ENCODE results near the gene BBLN. TPM values are rescaled to one million over a fixed set of nuclear protein-coding genes. Genes with fewer than 3 reads are reported as not detected.
"Not testable (repeated sequence)": the region's sequence is repeated elsewhere in the genome, so short reads cannot be mapped to it uniquely, and the experiment has no call there.

BBLN gene
- polyA plus RNA-seq, 4 donors: 33.1 to 65.4 (median 38.4) TPM

GRCh38 chr9:128123451-128124080, 36.5 kb upstream of the BBLN start:
- DNase-seq (ENCODE audit: low read depth in 4 of 4, low spot score in 3 of 4): no peak

DNA sequence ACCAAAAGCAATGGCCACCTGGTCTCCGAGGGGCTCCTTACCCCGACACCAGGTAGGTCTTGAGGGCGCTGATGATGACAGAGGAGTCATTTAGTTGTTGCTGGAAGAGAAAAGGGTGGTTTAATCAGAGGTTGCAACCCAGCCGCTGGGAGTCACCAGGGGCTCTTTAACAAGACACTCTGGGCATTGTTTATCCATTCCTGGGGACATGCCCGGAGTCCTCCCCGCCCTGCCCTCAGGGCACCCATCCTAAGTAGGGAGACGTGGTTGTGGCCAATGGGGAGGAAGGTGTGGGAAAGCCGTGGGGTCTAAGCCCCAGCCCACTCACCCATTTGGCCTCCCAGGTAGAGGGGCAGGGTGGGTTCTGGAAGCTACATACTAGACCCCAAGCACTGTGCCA, 35.6 kb upstream of the BBLN start:
- DNase-seq (ENCODE audit: low read depth in 4 of 4, low spot score in 3 of 4): no peak

GRCh38 chr9:128124873-128125579, 35.0 kb upstream of the BBLN start:
- no peak for DNase-seq (ENCODE audit: low read depth in 4 of 4, low spot score in 3 of 4)

DNA sequence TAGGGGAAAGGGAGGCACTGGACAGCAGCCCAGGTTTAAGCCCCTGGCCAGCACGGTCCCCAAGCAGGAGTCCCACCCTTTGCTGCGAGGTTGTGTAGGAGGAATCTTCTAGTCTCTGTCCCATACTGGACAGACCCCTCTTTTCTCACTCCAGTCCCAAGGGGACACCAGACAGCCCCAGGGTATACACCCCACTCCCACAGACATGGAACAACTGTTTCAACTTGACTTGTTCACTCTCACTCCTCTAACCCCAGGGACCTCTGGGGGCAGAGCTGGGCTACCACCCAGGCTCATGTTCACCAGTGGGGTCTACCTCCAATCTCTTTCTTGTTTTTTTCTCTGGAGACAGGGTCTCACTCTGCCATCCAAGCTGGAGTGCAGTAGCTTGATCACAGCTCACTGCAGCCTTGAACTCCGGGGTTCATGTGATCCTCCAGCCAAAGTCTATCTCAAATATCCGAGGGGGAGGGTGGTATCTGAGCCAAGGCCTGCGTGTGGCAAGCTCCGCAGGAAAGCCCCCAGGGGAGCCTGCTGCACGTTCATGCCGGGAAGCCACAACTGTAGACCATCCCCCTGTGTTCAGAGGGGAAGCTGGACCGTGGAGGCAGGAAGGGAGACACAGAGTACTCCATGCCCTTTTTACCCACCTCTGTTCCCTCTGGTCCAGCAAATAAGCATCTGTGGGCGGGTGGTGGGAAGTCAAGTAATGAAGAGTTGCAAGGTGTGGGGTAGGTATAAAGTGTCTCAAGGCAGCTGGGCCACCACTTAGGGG, 34.3 kb upstream of the BBLN start:
- no peak for DNase-seq (ENCODE audit: low read depth in 4 of 4, low spot score in 3 of 4)

- DNase-seq (ENCODE audit: low read depth in 4 of 4, low spot score in 3 of 4): peak in 3 of 4 donors; percentile 64 to 77 (median 72)
Observed at GRCh38 chr9:128127568-128127989, 32.5 kb upstream of the BBLN start, which contains the start of gene PTGES2. Gene PTGES2, minus strand, starts transcription at chr9:128127729. Its CDS starts 12 bp downstream, at chr9:128127717.

- DNase-seq (ENCODE audit: low read depth in 4 of 4, low spot score in 3 of 4): peak; percentile 88 to 92 (median 88)
Observed at GRCh38 chr9:128127990-128128835, 31.9 kb upstream of the BBLN start.

DNA sequence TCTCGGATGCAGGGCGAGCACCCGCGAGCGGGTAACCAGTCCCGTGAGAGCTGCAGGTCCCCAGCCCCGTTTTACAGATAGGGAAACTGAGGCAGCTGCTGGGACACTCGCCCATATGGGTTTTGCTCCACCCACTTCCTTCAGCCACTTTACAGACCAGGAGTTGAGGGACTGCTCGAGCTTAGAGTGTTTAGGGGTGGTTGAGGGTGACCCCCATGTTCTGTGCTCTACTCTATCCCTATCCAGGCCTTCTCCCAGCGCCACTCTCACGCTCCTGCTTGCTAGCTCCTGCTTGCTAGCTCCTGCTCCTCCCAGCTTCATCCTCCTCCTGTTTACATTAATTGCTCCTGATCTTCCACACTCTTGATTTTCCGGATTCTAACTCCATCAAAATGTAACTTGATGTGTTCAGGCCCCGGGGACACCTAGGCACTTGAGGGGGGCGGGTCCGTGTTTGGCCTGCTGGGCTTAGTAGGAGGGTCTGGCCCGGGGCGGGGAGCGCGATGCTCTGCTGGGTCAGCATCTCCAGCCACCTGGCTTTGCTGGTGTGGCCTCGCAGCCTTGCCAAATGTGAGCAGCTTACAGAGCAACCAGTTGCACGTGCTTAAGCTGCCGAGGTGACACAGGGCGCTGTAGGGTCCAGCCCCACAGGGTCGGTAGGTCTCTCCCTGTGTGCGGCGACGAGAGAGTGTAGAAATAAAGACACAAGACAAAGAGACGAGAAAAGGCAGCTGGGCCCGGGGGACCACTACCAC, 31.1 kb upstream of the BBLN start:
- DNase-seq (ENCODE audit: low read depth in 4 of 4, low spot score in 3 of 4): no peak

- not testable (repeated sequence) for DNase-seq (ENCODE audit: low read depth in 4 of 4, low spot score in 3 of 4)
Observed at GRCh38 chr9:128129976-128130590, 30.0 kb upstream of the BBLN start.

- DNase-seq (ENCODE audit: low read depth in 4 of 4, low spot score in 3 of 4): not testable (repeated sequence)
Observed at GRCh38 chr9:128130651-128131050, 29.4 kb upstream of the BBLN start.

DNA sequence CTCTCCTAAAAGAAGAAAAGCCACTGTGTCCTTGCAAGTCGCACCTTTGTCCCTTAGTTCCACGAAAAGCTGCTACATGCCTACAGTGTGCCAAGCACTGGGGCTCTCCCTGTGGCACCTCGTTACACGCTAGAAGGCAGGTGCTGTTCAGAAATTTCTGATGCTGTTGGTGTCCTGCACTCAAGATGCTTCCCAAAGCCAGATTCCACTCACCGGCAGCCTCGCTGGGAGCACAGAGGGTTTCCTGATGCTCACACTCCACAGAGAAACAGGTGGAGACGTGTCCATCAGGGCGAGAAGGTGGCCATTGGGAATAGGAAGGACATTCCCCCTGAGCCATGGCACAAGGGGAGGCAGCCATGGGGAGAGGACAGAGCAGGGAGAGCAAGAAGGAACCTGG, 28.7 kb upstream of the BBLN start:
- not testable (repeated sequence) for DNase-seq (ENCODE audit: low read depth in 4 of 4, low spot score in 3 of 4)

DNA sequence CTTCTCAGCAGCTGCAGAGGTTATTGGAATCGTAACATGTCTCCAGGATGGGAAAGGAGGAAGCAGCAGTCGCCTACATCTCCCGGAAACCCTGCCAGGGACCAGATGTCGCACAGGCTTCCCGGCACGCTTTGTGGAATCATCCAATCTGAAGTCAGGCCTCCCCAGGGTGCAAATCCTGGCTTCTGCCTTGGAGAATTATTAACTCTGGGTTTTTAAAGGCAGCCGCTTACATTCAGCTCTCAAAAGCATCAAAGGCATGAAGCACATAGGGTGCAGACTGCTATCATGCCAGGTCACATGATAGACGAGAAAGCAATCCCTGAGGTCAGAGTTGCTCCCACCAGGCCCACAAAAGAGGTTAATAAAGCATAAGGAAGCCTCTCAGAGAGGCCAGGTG, 27.9 kb upstream of the BBLN start:
- not testable (repeated sequence) for DNase-seq (ENCODE audit: low read depth in 4 of 4, low spot score in 3 of 4)

GRCh38 chr9:128135561-128135960, 24.5 kb upstream of the BBLN start:
- DNase-seq (ENCODE audit: low read depth in 4 of 4, low spot score in 3 of 4): not testable (repeated sequence)

- DNase-seq (ENCODE audit: low read depth in 4 of 4, low spot score in 3 of 4): no peak
Observed at GRCh38 chr9:128136816-128137793, 23.0 kb upstream of the BBLN start.

DNA sequence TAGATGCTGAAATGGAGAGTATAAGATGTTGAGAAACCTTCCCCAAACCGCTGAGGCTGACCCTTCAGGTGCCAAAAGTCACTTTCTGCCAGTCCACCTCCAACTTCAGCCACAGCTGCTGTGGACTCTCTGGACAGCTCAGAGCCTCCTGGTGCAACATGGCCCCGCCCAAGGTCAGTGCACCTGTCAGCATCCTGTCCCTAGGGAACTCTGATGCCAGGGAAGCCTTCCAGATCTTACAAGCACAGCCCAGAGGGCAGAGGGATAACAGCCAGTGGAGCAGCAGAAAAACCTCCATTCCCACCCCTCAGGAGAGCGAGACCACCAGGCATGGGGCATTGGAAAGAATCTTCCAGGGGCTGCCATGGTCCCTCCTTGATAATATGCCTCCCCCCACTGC, 22.1 kb upstream of the BBLN start:
- no peak for DNase-seq (ENCODE audit: low read depth in 4 of 4, low spot score in 3 of 4)

DNA sequence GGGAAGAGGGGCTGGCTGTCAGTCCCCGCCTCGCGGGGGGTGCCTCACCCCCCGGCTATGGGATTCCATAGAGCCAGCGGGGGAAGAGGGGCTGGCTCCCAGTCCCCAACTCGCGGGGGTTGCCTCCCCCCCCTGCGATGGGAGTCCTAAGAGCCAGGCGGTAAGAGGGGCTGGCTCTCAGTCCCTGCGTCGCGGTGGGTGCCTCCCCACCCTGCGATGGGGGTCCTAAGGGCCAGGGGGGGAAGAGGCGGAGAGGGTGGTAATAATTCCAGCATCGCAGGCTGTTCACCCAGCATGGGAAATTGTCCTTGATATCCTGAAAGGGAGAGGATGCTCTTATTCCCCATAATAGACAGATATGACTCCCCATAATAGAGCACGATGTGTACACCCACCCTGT, 20.4 kb upstream of the BBLN start:
- no peak for DNase-seq (ENCODE audit: low read depth in 4 of 4, low spot score in 3 of 4)

DNA sequence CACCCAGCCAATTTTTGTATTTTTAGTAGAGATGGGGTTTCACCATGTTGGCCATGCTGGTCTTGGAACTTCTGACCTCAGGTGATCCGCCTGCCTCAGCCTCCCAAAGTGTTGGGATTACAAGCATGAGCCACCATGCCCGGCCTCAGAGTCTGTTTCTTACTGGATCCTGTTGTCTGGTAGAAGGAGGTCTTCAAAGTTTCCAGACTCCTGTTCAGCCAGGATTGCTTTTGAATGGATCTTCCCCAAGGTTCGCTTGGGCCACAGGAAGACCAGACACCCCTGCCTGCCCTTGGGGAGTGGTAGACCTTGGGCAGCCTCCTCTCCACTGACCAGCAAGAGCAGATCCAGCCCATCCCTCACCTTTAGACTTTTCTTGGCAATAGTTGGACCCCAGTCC, 18.5 kb upstream of the BBLN start:
- DNase-seq (ENCODE audit: low read depth in 4 of 4, low spot score in 3 of 4): no peak

DNA sequence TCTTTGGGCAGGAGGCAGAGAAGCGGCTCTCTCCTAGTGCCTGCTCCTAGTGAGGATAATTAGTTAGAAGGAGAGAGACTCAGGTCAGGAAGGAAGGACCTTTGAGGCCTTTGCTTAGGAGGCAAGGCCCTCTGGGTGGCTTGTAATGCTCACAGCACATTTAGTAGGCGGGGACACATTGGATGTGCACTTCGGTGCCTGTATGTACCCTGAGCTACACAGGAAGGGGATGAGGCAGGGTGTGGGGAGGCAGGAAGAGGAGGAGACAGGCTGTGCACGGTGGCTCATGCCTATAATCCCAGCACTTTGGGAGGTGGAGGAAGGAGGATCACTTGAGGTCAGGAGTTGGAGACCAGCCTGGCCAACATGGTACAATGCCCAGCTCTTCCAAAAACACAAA, 18.0 kb upstream of the BBLN start:
- DNase-seq (ENCODE audit: low read depth in 4 of 4, low spot score in 3 of 4): no peak

GRCh38 chr9:128142596-128142995, 17.5 kb upstream of the BBLN start:
- no peak for DNase-seq (ENCODE audit: low read depth in 4 of 4, low spot score in 3 of 4)

Data from left renal pelvis (tissue), 4 donors.